ENCODE data around the gene CNOT8.

Gene CNOT8

DNA sequence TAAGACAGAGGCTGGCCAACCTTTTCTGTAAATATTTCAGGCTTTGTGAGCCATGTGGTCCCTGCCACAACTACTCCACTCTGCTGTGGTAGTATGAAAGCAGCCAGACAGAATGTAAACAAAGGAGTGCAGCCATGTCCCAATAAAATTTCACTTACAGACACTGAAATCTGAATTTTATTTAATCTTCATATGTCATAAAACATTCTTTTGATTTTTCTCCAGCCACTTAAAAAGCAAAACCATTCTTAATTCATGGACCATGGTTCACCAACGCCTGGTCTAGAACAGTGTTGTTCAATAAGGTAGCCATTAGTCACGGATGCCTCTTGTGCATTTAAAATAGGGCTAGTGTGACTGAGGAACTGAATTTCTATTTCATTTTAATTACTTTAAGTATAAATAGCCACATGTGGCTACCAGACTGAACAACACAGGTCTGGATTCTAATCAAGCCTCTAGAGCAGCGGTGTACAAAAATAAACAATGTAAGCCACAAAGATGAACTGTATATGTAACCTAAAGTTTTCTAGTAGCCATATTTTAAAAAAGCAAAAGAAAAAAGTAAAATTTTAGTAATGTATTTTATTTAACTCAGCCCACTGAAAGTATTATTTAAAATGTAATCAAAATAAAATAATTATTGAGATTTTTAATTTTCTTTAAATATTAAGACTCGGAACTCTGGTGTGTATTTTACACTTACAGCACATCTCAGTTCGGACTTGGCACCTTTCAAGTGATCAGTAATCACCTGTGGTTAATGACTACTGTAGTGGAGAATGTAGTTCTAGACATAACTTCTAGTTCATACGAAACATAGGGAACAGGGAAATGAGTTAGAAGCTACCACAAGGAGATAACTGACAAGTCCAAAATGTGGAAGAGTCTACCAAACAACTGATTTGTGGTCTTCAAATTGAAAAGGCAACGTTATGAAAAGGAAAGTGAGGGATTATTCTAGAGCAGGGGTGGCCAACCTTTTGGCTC lies 65.3 kb downstream of the CNOT8 start:
- no peak for TF ChIP-seq ZFX (IDR thresholded peaks at IDR 0.05; ENCODE audit: borderline replicate concordance)
- TF ChIP-seq, protein P1, sequence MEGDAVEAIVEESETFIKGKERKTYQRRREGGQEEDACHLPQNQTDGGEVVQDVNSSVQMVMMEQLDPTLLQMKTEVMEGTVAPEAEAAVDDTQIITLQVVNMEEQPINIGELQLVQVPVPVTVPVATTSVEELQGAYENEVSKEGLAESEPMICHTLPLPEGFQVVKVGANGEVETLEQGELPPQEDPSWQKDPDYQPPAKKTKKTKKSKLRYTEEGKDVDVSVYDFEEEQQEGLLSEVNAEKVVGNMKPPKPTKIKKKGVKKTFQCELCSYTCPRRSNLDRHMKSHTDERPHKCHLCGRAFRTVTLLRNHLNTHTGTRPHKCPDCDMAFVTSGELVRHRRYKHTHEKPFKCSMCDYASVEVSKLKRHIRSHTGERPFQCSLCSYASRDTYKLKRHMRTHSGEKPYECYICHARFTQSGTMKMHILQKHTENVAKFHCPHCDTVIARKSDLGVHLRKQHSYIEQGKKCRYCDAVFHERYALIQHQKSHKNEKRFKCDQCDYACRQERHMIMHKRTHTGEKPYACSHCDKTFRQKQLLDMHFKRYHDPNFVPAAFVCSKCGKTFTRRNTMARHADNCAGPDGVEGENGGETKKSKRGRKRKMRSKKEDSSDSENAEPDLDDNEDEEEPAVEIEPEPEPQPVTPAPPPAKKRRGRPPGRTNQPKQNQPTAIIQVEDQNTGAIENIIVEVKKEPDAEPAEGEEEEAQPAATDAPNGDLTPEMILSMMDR (IDR thresholded peaks at IDR 0.05) = no peak
- no peak overlapping the region for H3K27ac ChIP-seq

Data from 22Rv1 (cell line).